HG03520 (cell line): ENCODE data around the gene FLNB.

Source experiments
- ATAC-seq: cut with Tn5 transposase; IDR thresholded peaks from one replicate; pipeline ENCODE4 v1.9.1; 2021; ENCODE audit warnings: mild to moderate bottlenecking, moderate library complexity; ENCODE audit not compliant: unreplicated experiment

FLNB gene

DNA sequence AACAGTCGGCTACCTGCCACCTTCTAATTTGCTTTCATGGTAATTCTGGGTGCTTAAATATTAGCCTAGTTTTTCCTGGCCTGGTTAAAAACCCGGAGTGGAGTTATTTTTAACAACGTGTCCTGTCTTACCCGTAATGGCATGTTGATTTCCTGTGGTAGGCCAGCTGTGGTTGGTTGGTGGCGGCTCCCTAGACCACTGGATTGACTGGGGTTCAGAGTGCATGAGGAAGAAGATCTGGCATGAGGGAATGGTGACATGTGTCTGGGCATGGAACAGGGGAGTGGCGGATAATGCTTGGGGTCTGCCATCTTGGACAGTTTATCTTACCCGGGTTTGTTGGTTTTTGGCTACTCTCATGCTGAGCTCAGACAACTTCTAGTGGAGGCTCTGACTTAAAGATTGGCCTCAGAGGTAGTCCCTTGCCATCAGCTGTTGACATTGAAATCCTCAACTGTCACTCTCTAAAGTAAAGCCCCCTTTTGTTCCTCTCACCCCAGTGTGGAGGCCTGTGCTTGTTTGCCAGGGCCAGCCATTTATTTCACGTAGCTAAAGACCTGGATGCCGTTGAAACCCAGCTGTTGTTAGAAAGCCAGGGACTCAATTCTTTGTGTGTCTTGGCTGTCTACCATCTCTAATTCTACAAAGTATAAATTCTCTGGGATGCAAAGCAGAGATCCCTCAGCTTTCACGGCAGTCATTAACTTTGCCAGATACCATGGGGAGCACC is 121.0 kb downstream of the FLNB start:
- ATAC-seq: no peak

DNA sequence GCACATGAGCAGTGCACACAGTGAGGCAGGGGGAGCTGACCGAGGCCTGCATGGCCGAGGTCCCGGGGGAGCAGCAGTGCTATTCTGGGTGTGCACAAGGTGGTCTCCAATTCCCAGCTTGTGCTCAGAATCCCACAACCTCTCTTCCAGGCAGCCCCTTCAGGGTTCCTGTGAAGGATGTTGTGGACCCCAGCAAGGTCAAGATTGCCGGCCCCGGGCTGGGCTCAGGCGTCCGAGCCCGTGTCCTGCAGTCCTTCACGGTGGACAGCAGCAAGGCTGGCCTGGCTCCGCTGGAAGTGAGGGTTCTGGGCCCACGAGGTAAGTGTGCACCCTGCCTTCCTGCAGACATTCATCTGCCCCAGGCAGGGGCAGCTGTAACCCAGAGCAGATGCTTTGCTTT is 122.4 kb downstream of the FLNB start:
- ATAC-seq: no peak

DNA sequence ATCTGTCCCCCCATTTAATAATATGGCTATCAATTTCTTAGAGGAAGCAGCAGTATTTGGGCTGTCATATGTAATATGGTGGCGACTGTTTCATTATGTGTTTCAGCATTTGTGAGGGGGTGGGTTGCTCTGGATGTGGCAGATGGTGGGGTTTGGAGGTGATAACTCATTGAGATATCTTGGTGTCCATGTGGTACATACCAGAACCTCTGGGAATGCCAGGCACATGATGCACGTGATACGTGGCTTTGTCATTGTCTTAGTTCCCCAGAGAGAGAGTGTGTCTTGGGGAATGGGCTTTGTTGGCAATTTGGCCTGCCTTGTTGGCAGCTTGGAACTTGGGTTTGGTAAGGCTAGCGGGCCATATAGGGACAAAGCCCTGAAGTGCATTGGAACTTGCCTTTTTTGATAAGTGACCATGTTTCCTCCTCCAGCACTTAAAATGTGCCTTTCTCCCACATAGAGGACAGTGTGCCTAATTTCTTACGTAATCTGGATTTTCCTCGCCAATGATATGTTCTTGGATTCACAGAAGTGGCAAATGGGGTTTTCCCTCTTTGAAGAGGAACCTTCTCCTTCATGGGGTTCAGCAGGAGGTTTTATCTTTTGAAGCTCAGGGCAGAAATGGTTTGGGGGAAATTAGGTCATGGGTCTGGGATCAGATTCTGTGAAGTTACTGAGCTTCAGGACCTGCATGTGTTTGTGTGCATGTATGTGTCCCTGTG is 123.0 kb downstream of the FLNB start:
- no peak for ATAC-seq

GRCh38 chr3:58132850-58133249 is 124.6 kb downstream of the FLNB start:
- ATAC-seq: no peak

DNA sequence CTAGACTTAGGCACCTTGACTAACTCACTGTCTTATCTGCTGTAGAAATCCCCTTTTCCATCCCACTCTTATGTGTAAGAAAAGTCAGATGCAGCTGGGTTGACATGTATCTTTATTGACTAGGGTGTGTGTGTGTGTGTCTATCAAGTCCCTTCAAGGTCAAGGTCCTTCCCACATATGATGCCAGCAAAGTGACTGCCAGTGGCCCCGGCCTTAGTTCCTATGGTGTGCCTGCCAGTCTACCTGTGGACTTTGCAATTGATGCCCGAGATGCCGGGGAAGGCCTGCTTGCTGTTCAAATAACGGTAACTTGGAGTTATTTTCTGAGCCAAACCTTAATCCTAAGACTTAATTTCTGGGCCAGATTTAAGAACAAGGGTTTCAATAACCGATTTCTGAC is 126.2 kb downstream of the FLNB start:
- ATAC-seq: no peak

GRCh38 chr3:58135712-58136543 is 127.7 kb downstream of the FLNB start:
- no peak for ATAC-seq

- ATAC-seq: no peak
Observed at GRCh38 chr3:58137306-58137705, 129.1 kb downstream of the FLNB start.

GRCh38 chr3:58141766-58142345 is 133.6 kb downstream of the FLNB start:
- no peak for ATAC-seq

- ATAC-seq: no peak
Observed at GRCh38 chr3:58143417-58144055, 135.3 kb downstream of the FLNB start.

GRCh38 chr3:58144478-58145325 is 136.5 kb downstream of the FLNB start:
- no peak for ATAC-seq

GRCh38 chr3:58148049-58148448 is 139.8 kb downstream of the FLNB start:
- ATAC-seq: no peak

GRCh38 chr3:58150130-58150809 is 142.0 kb downstream of the FLNB start:
- no peak for ATAC-seq

DNA sequence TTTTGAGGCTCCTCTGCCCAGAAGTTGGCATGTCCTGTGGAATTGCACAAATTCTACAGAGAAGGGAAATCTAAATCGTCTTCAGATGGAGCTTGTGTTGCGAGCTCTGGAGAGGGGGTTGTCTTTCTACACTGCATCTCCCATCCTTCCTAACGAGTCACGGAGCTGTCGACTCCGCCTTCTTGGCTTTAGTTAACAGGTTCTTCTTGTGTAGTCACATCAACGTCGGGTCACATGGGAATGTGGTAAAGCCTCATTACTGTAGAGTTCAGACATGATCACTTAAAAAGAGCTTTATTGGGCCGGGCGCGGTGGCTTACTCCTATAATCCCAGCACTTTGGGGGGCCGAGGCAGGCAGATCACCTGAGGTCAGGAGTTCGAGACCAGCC is 142.6 kb downstream of the FLNB start:
- no peak for ATAC-seq

DNA sequence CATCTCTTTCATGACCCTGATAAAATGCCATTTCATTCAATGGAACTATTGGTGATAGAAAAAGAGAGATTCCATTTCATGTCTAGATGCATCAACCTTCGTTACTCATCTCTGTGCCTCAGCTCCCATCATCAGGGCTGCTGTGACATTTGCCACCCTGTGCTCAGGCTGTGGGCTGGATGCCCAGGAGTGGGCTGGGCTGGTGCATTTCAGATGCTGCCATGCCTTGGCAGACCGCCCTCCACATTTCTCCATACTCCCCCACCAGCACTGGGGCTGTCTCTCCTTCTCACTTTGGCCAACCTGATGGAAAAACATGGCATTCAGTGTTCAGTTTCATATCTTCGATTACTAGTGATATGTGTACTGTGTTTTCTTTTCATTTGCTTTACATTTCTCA is 143.4 kb downstream of the FLNB start:
- ATAC-seq: no peak

DNA sequence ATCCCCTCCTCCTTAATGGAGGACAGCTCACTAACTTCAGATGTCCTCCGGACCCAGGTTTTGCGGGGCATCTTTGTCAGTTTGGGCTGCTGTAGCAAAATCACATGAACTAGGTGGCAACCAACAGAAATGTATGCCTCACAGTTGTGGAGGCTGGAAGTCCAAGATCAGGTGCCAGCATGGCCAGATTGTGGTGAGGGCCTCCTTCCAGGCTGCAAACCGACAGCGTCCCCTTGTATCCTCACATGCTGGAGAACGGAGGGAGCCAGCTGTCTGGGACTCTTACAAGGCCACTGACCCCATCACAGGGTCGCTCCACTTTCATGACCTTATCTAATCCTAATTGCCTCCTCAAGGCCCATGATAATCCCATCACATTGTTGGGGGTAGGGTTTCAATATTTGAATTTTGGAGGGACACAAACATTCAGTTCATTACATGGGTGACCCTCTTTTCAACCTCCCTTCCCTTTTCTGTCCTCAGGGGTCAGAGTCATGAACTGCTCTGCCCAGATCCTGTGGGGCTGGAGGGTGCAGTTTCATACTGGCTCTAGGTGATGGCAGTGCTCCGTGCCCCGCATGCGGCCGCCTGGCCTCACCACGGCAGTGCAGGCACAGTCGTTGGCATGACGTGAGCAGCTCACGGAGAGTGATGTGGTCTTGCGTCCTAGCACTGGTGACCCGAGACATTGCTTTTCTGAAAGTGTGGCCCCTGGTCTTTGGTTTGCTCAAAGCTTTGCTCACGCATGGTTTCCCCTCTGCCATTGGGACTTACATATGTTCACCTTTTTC is 144.2 kb downstream of the FLNB start:
- ATAC-seq: no peak

GRCh38 chr3:58153371-58153770 is 145.1 kb downstream of the FLNB start:
- ATAC-seq: no peak

DNA sequence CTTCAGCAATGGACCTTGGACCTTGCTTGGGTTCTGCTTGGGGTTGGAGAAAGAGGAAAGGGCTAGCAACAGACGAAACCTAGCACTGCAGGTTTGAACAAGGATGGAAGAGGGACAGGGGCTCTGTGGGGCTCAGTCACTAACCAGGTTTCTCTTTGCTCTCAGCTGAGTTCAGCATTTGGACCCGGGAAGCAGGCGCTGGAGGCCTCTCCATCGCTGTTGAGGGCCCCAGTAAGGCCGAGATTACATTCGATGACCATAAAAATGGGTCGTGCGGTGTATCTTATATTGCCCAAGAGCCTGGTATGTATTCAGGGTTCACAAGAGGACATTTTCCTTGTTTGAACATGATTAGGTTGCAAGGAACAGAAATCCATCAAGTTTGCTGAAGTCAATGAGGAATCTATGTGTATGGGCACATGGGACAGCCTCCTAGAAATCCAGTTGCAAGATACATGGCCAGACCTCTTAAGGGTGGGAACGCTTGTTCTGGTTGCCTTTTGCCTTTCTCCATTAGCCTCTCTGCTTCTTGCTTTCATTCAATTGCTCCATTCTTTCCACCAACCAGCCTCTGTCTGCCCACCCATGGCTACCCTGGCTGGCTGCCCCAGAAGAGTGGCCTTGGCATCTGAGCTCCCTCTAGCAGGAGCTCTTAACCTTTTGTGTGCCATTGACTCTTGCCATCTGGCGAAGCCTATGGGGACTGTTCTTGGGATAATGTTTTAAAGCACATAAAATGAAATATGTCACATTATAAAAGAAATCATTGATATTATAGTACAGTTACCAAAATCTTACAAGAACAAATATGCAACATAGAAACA is 146.6 kb downstream of the FLNB start:
- ATAC-seq: no peak

- ATAC-seq: no peak
Observed at GRCh38 chr3:58155838-58156237, 147.6 kb downstream of the FLNB start.
